Measurements from ENCODE around the gene UGT3A2. TPM values are rescaled to one million over a fixed set of nuclear protein-coding genes. Genes with fewer than 3 reads are reported as not detected.

Gene UGT3A2
- total RNA-seq, 1 donor from 2014 or later = 0.79 TPM

DNA sequence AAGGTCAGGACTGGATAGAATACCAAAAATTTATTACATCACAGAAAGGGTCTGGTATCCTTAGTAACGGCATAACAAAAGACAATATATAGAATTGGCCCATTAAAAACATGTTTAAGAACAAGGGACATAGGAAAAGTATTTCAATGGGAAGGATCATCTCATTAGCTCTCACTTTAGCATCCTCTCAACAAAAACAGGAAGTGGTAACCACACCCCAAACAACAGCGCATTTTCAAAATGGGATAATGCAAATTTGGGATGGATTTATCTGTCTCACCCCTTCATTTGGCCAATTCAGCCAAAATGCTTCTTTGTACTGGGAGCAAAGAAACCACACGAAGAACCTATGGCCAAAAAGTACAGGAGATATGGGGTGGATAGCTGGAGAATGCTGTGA is 65.7 kb downstream of the UGT3A2 start:
- peaks cover 8% of the 10 kb centered on the region for H3K27me3 Mint-ChIP-seq (ENCODE audit: low read depth)
- no peak overlapping the region for H3K27ac Mint-ChIP-seq (ENCODE audit: unreplicated experiment)
- DNase-seq (ENCODE audit: low read depth, low spot score) = no peak
- TF ChIP-seq, protein P1, sequence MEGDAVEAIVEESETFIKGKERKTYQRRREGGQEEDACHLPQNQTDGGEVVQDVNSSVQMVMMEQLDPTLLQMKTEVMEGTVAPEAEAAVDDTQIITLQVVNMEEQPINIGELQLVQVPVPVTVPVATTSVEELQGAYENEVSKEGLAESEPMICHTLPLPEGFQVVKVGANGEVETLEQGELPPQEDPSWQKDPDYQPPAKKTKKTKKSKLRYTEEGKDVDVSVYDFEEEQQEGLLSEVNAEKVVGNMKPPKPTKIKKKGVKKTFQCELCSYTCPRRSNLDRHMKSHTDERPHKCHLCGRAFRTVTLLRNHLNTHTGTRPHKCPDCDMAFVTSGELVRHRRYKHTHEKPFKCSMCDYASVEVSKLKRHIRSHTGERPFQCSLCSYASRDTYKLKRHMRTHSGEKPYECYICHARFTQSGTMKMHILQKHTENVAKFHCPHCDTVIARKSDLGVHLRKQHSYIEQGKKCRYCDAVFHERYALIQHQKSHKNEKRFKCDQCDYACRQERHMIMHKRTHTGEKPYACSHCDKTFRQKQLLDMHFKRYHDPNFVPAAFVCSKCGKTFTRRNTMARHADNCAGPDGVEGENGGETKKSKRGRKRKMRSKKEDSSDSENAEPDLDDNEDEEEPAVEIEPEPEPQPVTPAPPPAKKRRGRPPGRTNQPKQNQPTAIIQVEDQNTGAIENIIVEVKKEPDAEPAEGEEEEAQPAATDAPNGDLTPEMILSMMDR (conservative IDR thresholded peaks at IDR 0.05) = no peak
- no peak overlapping the region for H3K4me3 Mint-ChIP-seq
- H3K36me3 Mint-ChIP-seq (ENCODE audit: low read depth) = no peaks in the 10 kb centered on the region
- peaks cover 4% of the 10 kb centered on the region for H3K9me3 Mint-ChIP-seq
- no peaks in the 10 kb centered on the region for H3K4me1 Mint-ChIP-seq

DNA sequence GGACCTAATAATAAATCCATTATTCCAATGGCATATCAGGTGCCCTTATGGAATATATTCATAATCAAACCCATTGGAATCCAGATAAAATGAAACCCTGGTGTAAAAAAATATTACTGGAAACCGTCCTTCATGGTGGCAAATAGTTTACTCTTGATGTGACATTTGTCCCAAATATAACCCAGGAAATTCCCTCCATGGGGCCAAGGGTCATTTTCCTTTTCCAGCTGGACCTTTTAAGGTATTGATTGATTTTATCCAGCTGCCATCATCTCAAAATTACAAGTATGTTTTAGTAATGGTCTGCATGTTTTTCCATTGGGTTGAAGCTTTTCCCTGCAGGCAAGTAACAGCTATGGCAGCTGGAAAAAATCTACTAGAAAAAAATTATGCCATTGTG is 67.1 kb downstream of the UGT3A2 start:
- Mint-ChIP-seq H3K4me1 (no peaks in the 10 kb centered on the region), H3K27ac (ENCODE audit: unreplicated experiment) (no peak overlapping the region), H3K4me3 (no peak overlapping the region), H3K9me3 (peaks cover 4% of the 10 kb centered on the region), H3K36me3 (ENCODE audit: low read depth) (no peaks in the 10 kb centered on the region), H3K27me3 (ENCODE audit: low read depth) (peaks cover 11% of the 10 kb centered on the region)
- no peak for DNase-seq (ENCODE audit: low read depth, low spot score)
- TF ChIP-seq, protein P1 (conservative IDR thresholded peaks at IDR 0.05) = no peak

DNA sequence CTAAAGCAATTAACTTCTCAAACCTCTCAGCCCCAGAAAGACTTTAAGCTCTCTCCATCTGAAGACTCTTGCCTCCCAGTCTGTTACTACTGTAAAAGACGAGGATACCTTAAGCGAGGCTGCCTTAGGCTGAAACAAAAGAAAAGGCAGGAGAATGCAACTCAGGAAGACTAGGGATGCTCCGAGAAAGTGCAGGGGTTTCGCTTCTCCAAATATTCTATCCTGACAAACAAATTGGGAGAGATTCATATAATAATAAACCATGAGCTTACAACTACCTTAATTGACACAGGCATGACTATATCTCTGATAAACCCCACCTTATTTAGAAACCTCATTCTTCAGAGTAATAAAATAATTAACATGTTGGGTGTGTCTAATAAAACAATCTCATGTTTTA is 70.6 kb downstream of the UGT3A2 start:
- no peak overlapping the region for H3K27ac Mint-ChIP-seq (ENCODE audit: unreplicated experiment)
- no peak for DNase-seq (ENCODE audit: low read depth, low spot score)
- peaks cover 43% of the 10 kb centered on the region for H3K27me3 Mint-ChIP-seq (ENCODE audit: low read depth)
- H3K9me3 Mint-ChIP-seq = peaks cover 4% of the 10 kb centered on the region
- H3K4me1 Mint-ChIP-seq = peaks cover 5% of the 10 kb centered on the region
- H3K4me3 Mint-ChIP-seq = no peak overlapping the region
- TF ChIP-seq, protein P1 (conservative IDR thresholded peaks at IDR 0.05) = no peak
- no peaks in the 10 kb centered on the region for H3K36me3 Mint-ChIP-seq (ENCODE audit: low read depth)

DNA sequence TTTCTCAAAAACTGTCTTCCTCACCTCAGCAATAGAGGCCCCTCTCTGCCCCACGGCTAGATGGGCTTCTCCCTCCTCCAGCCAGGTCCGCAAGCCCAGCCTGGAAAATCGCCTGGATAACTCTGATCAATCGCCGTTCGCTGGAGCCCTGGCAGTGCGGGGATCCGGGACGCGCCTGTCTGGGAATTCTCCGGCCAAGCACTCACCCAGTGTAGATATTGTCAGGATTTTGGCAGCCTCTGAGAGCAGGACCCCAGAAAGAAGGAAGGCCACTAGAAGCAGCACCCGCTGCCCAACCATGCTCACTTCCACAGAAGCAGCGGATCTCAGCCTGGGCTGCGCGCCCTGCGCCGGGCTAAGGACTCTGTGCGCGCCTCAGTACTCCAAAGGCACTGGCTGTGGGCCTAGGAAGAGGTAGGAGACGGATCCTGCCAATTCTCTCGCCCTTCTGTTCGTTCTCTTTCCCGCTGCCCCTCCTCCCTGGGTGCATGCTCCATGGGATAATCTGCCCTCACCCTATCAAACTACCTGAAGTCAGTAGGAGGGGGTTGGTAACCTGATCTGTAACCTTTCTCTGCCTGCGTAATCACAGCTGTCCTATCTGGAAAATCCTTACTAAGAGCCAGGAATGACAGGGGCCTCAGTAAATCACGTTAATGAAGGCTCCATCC is 75.6 kb downstream of the UGT3A2 start, which contains the start of gene UGT3A1:
TSS of gene UGT3A1 (minus strand) at position 450 of the 671 bp plus-strand sequence. CDS start at position 300, 150 bp downstream.
- Mint-ChIP-seq H3K27ac (ENCODE audit: unreplicated experiment) (no peak within 1 kb of the TSS), H3K9me3 (no peaks in the 10 kb centered on the region), H3K4me3 (no peak within 1 kb of the TSS), H3K4me1 (peaks cover 9% of the 10 kb centered on the region), H3K27me3 (ENCODE audit: low read depth) (peaks cover 72% of the 10 kb centered on the region), H3K36me3 (ENCODE audit: low read depth) (no peaks in the 10 kb centered on the region)
- peak; percentile 1 for DNase-seq (ENCODE audit: low read depth, low spot score)
- TF ChIP-seq, protein P1 (conservative IDR thresholded peaks at IDR 0.05) = no peak

DNA sequence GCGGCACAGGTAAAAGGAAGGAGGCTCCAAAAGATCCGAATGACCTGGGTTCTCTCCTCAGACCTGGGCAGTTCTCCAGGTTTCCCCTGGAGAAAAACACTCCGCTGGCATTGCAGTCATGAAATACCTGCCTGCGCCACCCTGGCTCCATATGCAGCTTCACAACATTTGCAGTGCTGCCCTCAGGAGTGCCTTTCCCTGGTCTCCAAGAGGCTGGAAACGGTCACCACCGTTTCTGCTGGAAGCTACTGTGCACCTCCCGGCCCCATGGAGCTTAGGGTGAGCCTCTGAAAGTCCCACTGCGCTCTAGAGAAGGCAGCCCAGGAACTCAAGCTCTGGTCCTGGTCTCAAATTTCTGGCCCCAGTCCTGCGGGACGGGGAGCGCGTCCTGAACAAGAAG is 76.2 kb downstream of the UGT3A2 start:
- no peak for DNase-seq (ENCODE audit: low read depth, low spot score)
- peaks cover 9% of the 10 kb centered on the region for H3K4me1 Mint-ChIP-seq
- no peak overlapping the region for H3K27ac Mint-ChIP-seq (ENCODE audit: unreplicated experiment)
- no peaks in the 10 kb centered on the region for H3K9me3 Mint-ChIP-seq
- TF ChIP-seq, protein P1 (conservative IDR thresholded peaks at IDR 0.05) = no peak
- no peaks in the 10 kb centered on the region for H3K36me3 Mint-ChIP-seq (ENCODE audit: low read depth)
- H3K27me3 Mint-ChIP-seq (ENCODE audit: low read depth) = peaks cover 71% of the 10 kb centered on the region
- H3K4me3 Mint-ChIP-seq = no peak overlapping the region
